Germinal center (tissue), 1 donor: ENCODE measurements around the gene BRPF3.
A peak's percentile ranks its signal among the peaks of the same experiment; 100 is the strongest.

Experiments
- DNase-seq: peaks from one replicate; pipeline ENCODE4 v3.0.0; 2012; ENCODE audit warnings: mixed read lengths, low spot score

The BRPF3 gene

GRCh38 chr6:36229223-36229622 lies 32.7 kb downstream of the BRPF3 start:
- no peak for DNase-seq

GRCh38 chr6:36230371-36230770 lies 33.8 kb downstream of the BRPF3 start:
- DNase-seq: no peak

GRCh38 chr6:36232172-36232571 lies 35.6 kb downstream of the BRPF3 start:
- DNase-seq: no peak

GRCh38 chr6:36235309-36235708 lies 38.8 kb downstream of the BRPF3 start:
- DNase-seq: no peak

- DNase-seq: no peak
These were observed 39.3 kb downstream of the BRPF3 start for GRCh38 chr6:36235862-36236261.

GRCh38 chr6:36239774-36240173 lies 43.2 kb downstream of the BRPF3 start:
- DNase-seq: no peak

- DNase-seq: peak; percentile 79
These were observed 45.2 kb downstream of the BRPF3 start for GRCh38 chr6:36241728-36242127.

- no peak for DNase-seq
These were observed 45.6 kb downstream of the BRPF3 start for GRCh38 chr6:36242161-36242560.

- no peak for DNase-seq
These were observed 46.1 kb downstream of the BRPF3 start for GRCh38 chr6:36242626-36243025.

- DNase-seq: no peak
These were observed 47.1 kb downstream of the BRPF3 start for GRCh38 chr6:36243562-36244212.

- no peak for DNase-seq
These were observed 48.2 kb downstream of the BRPF3 start for GRCh38 chr6:36244641-36245280.

- DNase-seq: peak; percentile 49
These were observed 49.1 kb downstream of the BRPF3 start for GRCh38 chr6:36245572-36246061.

GRCh38 chr6:36246506-36247268 lies 50.1 kb downstream of the BRPF3 start:
- no peak for DNase-seq

- no peak for DNase-seq
These were observed 51.1 kb downstream of the BRPF3 start for GRCh38 chr6:36247693-36248092.

GRCh38 chr6:36248980-36249379 lies 52.4 kb downstream of the BRPF3 start:
- no peak for DNase-seq

- DNase-seq: no peak
These were observed 53.0 kb downstream of the BRPF3 start for GRCh38 chr6:36249536-36249935.

- DNase-seq: no peak
These were observed 55.5 kb downstream of the BRPF3 start for GRCh38 chr6:36252005-36252404.

- no peak for DNase-seq
These were observed 67.0 kb downstream of the BRPF3 start for GRCh38 chr6:36263390-36264000.

GRCh38 chr6:36265744-36266143 lies 69.2 kb downstream of the BRPF3 start:
- no peak for DNase-seq

GRCh38 chr6:36266913-36267644 lies 70.5 kb downstream of the BRPF3 start:
- no peak for DNase-seq

GRCh38 chr6:36267731-36268477 lies 71.4 kb downstream of the BRPF3 start:
- no peak for DNase-seq
